Duodenal mucosa (tissue), 2 donors: ENCODE results near the gene DIP2B.
"Not testable (repeated sequence)": the region's sequence is repeated elsewhere in the genome, so short reads cannot be mapped to it uniquely, and the experiment has no call there.

Experiments used
- H3K27ac ChIP-seq: one replicate; pipeline ENCODE4 v1.7.0; 2013; ENCODE audit warnings: low read depth, low read length
- H3K27me3 ChIP-seq, 2 donors: one replicate each; pipeline ENCODE4 v1.7.0; 2013; ENCODE audit warnings: low read length in 2 of 2, control low read depth in 1 of 2; ENCODE audit not compliant: insufficient read depth in 2 of 2, control insufficient read depth in 1 of 2
- H3K36me3 ChIP-seq, 2 donors: one replicate each; pipeline ENCODE4 v1.7.0; 2013; ENCODE audit warnings: low read length in 2 of 2, control low read depth in 1 of 2; ENCODE audit not compliant: insufficient read depth in 2 of 2, control insufficient read depth in 1 of 2
- H3K4me1 ChIP-seq, 2 donors: one replicate each; pipeline ENCODE4 v1.7.0; 2013; ENCODE audit warnings: low read length in 2 of 2, control low read depth in 1 of 2; ENCODE audit not compliant: insufficient read depth in 2 of 2, control insufficient read depth in 1 of 2
- H3K4me3 ChIP-seq, 2 donors: one replicate each; pipeline ENCODE4 v1.7.0; 2013; ENCODE audit warnings: low read length in 2 of 2, low read depth in 1 of 2
- H3K9ac ChIP-seq, 2 donors: one replicate each; pipeline ENCODE4 v1.7.0; 2013; ENCODE audit warnings: low read length in 2 of 2, low read depth in 1 of 2
- H3K9me3 ChIP-seq, 2 donors: one replicate each; pipeline ENCODE4 v1.7.0; 2013; ENCODE audit warnings: low read length in 2 of 2, control low read depth in 1 of 2; ENCODE audit not compliant: control insufficient read depth in 1 of 2

Gene DIP2B

GRCh38 chr12:50545786-50546185 lies 41.0 kb downstream of the DIP2B start:
- Histone ChIP-seq H3K27ac (no peak overlapping the region), H3K9ac (no peak overlapping the region), H3K27me3 (no peaks in the 10 kb centered on the region), H3K4me3 (no peak overlapping the region), H3K9me3 (no peaks in the 10 kb centered on the region), H3K4me1 (peaks cover 23 to 32% of the 10 kb centered on the region in 2 donors), H3K36me3 (no peaks in the 10 kb centered on the region)

GRCh38 chr12:50546441-50547318 lies 41.9 kb downstream of the DIP2B start:
- H3K36me3 ChIP-seq, result no peaks in the 10 kb centered on the region
- no peak overlapping the region for H3K4me3 ChIP-seq
- no peaks in the 10 kb centered on the region for H3K27me3 ChIP-seq
- no peaks in the 10 kb centered on the region for H3K9me3 ChIP-seq
- H3K27ac ChIP-seq, result no peak overlapping the region
- H3K9ac ChIP-seq, result no peak overlapping the region
- peaks cover 23 to 32% of the 10 kb centered on the region in 2 donors for H3K4me1 ChIP-seq

GRCh38 chr12:50547742-50548141 lies 43.0 kb downstream of the DIP2B start:
- Histone ChIP-seq H3K9me3 (no peaks in the 10 kb centered on the region), H3K9ac (no peak overlapping the region), H3K4me1 (peaks cover 23 to 27% of the 10 kb centered on the region in 2 donors), H3K27ac (no peak overlapping the region), H3K4me3 (no peak overlapping the region), H3K27me3 (no peaks in the 10 kb centered on the region), H3K36me3 (no peaks in the 10 kb centered on the region)

GRCh38 chr12:50549885-50550284 lies 45.1 kb downstream of the DIP2B start:
- H3K9me3 ChIP-seq, result no peaks in the 10 kb centered on the region
- H3K27me3 ChIP-seq, result no peaks in the 10 kb centered on the region
- H3K4me1 ChIP-seq, result peaks cover 23 to 27% of the 10 kb centered on the region in 2 donors
- H3K4me3 ChIP-seq, result no peak overlapping the region
- no peaks in the 10 kb centered on the region for H3K36me3 ChIP-seq
- H3K27ac ChIP-seq, result no peak overlapping the region
- H3K9ac ChIP-seq, result no peak overlapping the region

- H3K4me3 ChIP-seq, result no peak overlapping the region
- H3K27me3 ChIP-seq, result no peaks in the 10 kb centered on the region
- H3K9me3 ChIP-seq, result no peaks in the 10 kb centered on the region
- H3K9ac ChIP-seq, result no peak overlapping the region
- peaks cover 20 to 33% of the 10 kb centered on the region in 2 donors for H3K4me1 ChIP-seq
- H3K27ac ChIP-seq, result no peak overlapping the region
- H3K36me3 ChIP-seq, result no peaks in the 10 kb centered on the region
Measured at GRCh38 chr12:50550530-50551223, 45.9 kb downstream of the DIP2B start.

- H3K9me3 ChIP-seq, result no peaks in the 10 kb centered on the region
- no peak overlapping the region for H3K4me3 ChIP-seq
- no peak overlapping the region for H3K27ac ChIP-seq
- H3K27me3 ChIP-seq, result no peaks in the 10 kb centered on the region
- H3K36me3 ChIP-seq, result no peaks in the 10 kb centered on the region
- H3K4me1 ChIP-seq, result peaks cover 10 to 23% of the 10 kb centered on the region in 2 donors
- no peak overlapping the region for H3K9ac ChIP-seq
Measured at GRCh38 chr12:50551866-50552265, 47.1 kb downstream of the DIP2B start.

GRCh38 chr12:50554651-50555050 lies 49.9 kb downstream of the DIP2B start:
- no peaks in the 10 kb centered on the region for H3K36me3 ChIP-seq
- H3K4me1 ChIP-seq, result peaks cover 0 to 14% of the 10 kb centered on the region in 2 donors
- H3K9me3 ChIP-seq, result no peaks in the 10 kb centered on the region
- no peak overlapping the region for H3K4me3 ChIP-seq
- H3K27ac ChIP-seq, result no peak overlapping the region
- H3K27me3 ChIP-seq, result no peaks in the 10 kb centered on the region
- H3K9ac ChIP-seq, result no peak overlapping the region

GRCh38 chr12:50555471-50555885 lies 50.7 kb downstream of the DIP2B start:
- Histone ChIP-seq H3K36me3 (no peaks in the 10 kb centered on the region), H3K27me3 (no peaks in the 10 kb centered on the region), H3K9ac (no peak overlapping the region), H3K4me3 (no peak overlapping the region), H3K27ac (no peak overlapping the region), H3K4me1 (peaks cover 0 to 12% of the 10 kb centered on the region in 2 donors), H3K9me3 (no peaks in the 10 kb centered on the region)

GRCh38 chr12:50556273-50556672 lies 51.5 kb downstream of the DIP2B start:
- H3K9ac ChIP-seq, result no peak overlapping the region
- H3K27me3 ChIP-seq, result no peaks in the 10 kb centered on the region
- peaks cover 0 to 8% of the 10 kb centered on the region in 2 donors for H3K4me1 ChIP-seq
- no peaks in the 10 kb centered on the region for H3K36me3 ChIP-seq
- no peaks in the 10 kb centered on the region for H3K9me3 ChIP-seq
- no peak overlapping the region for H3K27ac ChIP-seq
- no peak overlapping the region for H3K4me3 ChIP-seq

GRCh38 chr12:50556796-50557195 lies 52.0 kb downstream of the DIP2B start:
- not testable (repeated sequence) for H3K27me3 ChIP-seq, H3K4me3 ChIP-seq, H3K36me3 ChIP-seq, H3K9me3 ChIP-seq, H3K9ac ChIP-seq, H3K4me1 ChIP-seq, H3K27ac ChIP-seq
